ENCODE results near the gene ACAD9.
"Not testable (repeated sequence)": the region's sequence is repeated elsewhere in the genome, so short reads cannot be mapped to it uniquely, and the experiment has no call there.

Gene ACAD9

DNA sequence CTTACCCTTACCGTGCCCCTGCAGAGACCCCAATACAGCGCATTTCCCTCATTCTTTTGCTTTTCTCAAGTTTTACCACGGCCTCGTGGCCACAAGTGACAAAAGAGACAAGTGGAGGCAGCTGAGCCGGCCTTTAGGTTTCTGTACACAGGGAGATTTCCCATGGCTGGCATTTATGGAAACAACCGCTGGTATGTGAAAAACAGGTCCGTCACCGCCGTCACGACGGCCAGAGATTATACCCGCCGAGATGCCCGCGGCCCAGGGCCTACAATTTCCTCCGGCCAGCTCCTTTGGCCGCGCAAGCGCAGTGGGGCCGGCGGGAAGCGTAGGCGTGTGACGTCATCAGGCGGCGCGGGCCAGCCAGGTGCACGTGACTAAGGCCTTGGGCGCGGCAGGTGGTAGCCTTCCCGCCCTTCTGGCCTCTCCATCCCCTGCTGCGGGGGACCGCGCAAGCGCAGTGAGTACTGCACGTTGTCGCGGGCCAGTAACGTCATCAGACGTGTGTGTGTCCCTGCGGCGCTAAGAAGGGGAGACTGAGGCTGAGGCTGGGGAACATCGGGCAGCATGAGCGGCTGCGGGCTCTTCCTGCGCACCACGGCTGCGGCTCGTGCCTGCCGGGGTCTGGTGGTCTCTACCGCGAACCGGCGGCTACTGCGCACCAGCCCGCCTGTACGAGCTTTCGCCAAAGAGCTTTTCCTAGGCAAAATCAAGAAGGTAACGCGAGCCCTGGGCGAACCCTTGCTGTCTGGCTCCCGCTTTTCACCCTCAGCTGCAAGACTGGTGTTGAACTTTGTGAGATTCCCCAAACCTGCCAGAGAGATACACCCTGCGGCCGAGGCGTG is at the start of gene ACAD9:
TSS of gene ACAD9 (plus strand) at position 496 of the 845 bp plus-strand sequence. CDS start at position 568, 72 bp downstream.
- DNase-seq, result peak; percentile 93 to 96

DNA sequence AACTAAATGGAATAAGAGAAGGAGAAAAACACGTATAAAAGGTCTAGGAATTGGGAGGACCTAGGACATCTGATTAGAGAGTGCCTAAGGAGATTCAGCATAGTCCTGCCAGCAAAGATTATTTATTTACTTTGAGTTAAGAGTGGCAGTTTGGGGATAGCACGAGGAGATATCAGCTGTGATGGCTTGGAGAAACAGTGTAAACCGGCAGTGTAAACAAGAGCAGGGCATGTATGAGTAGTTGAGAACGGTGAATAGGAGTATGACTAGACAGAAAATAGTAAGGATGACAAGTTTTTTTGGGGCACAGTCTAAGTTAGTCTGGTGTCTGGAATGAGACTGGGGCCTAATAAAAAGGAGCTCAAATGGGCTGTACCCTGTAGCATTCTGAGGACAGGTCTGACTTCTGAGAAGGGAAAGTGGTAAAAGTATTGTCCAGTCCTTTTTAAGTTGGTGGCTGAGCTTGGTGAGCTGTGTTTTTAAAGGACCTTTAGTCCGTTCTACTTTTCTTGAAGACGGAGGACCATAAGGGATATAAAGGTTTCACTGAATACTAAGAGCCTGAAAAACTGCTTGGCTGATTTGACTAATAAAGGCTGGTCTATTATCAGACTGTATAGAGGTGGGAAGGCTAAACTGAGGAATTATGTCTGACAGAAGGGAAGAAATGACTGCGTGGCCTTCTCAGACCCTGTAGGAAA is 49.3 kb upstream of the ACAD9 start:
- DNase-seq, result not testable (repeated sequence)

- not testable (repeated sequence) for DNase-seq
Measured at GRCh38 chr3:128830762-128831161, 48.7 kb upstream of the ACAD9 start.

DNA sequence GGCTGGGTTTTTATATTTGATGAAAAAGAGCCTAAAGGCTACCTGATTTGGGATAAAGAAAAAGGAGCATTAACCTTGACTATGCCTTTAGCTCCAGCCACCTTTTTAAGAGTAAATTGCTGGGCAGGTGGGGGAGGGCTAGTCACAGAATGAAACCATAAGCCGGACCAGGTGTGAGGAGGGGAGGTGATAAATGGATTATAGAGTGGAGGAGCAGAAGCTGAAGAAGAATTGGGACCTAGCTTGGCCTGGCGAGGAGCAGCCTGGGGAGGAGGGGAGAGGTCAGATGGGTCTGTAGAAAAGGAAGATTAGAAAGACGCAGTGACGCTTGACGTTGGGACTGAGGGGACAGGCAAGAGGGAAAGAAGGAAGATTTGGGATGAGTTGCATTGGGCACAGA is 46.4 kb upstream of the ACAD9 start:
- DNase-seq, result not testable (repeated sequence)

GRCh38 chr3:128835096-128835495 is 44.3 kb upstream of the ACAD9 start:
- DNase-seq, result no peak

DNA sequence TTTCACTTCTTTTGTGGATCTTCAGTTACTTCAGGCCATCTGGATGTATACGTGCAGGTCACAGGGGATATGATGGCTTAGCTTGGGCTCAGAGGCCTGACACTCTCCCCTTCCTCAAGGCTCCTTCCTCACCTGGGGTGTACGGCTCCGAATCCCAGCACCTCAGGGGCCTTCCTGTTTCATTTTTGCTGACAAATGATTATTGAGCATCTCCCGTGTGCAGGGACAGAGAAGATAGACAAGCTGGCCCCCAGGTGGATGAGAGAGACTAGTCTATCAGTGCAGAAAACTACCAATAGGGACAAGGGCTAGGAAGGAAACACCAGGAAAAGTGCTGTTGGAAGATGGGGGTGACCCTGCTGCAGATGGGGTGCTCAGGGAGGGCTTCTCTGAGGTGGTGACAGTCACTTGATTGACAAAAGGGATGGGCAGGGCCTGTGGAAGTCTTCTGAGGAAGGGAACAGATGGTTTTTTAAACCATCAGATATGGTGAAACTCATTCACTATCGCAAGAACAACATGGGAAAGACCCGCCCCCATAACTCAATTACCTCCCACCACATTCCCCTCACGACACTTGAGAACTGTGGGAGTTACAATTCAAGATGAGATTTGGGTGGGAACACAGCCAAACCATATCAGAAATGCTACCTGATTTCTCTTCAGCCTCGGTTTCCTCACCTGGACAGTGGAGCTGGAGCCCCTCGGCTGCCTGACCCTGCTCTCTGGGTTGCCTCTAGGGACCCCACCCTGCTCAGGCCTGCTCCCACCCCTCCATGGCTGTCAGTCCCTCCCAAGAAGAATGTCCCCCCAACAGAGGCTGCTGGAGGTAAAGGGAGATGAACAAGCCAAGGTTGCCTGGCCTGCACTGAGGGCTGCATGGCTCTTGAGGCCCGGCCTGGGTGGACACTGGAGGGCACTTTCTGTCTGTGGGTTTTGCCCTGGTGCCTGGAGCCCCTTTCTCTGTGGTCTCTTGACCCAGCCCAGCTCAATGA is 37.2 kb upstream of the ACAD9 start:
- DNase-seq, result no peak

DNA sequence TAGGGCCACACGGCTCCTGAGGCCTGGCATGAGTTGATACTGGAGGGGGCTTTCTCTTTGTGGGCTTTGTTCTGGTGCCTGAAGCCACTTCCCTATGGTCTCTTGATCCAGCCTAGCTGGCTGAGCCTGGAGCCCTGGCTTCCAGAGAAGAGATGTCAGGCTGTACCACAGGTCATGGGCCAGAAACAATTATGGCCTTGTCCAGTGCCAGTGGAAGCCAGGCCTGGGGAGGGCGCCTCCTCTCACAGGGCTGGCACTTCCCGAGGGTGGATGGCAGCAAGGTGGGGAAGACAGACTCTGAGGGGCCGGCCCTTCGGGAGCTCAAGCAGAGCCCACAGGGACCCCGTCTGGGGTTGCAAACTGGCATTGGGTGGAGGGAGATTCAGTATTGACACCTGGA is 34.9 kb upstream of the ACAD9 start:
- DNase-seq, result peak in 1 of 2 donors; percentile 6

- no peak for DNase-seq
Measured at GRCh38 chr3:128845119-128845777, 34.2 kb upstream of the ACAD9 start.

- peak; percentile 43 to 78 for DNase-seq
Measured at GRCh38 chr3:128845778-128846485, 33.5 kb upstream of the ACAD9 start.

DNA sequence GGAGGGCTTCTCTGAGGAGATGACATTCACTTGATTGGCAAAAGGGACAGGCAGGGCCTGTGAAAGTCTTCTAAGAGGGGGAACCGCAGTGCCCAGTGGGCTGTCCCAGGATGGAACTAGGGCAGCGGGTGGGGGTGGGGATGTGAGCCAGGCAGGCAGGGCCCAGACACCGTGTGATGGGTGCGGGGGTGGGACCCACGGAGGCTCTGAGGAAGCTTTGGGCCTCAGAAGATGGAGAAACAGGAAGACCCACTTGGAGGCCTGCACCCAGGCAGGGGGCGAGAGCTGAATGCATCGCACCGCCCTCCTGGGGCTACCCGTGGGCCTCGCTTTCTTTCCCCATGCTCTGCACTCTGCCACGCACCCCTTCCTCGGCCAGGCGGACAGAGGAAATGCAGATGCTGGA is 32.9 kb upstream of the ACAD9 start:
- DNase-seq, result no peak

DNA sequence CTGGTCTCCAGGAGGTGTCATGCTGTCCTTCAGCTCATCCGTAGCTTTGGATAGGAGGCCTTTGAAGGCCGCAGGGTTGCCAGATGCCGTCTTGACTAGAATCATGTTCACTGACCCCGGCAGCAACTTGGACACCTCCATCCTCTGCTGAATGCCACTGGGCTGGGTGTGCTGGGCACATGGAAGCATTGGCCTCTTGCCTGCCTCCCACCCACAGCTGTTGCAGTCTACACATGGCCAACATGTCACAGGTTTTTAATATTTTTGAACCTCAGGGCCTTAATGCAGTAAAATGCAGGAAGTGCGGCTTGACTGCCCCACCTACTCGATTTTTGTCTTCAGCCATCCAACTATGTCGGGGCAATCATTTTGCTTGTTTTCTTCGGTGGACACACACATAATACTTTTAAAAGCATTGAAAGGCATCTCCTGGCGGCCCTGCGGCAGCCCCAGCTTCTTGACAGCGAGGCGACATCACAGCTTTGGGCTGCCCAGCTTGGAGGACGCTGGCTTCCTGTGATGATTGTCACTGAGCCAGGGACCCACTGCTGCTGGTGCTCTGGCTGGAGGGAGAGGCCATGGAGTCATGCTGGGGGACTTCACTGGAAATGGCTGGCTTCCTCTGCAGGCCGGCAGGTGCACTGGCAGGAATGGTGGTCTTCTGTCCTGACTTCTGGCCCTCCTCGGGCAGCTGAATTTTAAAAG is 31.6 kb upstream of the ACAD9 start:
- no peak for DNase-seq

DNA sequence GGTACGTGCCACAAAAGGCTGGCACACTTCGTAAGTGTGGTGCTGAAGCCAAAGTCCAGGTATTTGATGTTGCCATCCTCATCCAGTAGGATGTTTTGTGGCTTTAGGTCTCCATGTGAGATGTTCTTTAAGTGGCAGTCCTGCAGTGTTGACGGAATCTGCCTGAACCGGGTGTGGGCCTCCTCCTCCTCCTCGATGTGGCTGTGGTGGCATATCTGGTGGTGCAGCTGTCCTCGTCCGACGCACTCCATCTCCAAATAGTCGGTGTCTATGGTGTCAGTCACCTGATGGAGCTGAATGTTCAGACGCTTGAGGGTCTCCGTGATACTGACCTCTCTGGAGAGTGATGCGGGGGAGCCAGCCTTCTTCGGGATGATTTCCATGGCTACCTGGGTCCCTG is 30.5 kb upstream of the ACAD9 start:
- DNase-seq, result no peak

- DNase-seq, result no peak
Measured at GRCh38 chr3:128849911-128850455, 29.4 kb upstream of the ACAD9 start.

DNA sequence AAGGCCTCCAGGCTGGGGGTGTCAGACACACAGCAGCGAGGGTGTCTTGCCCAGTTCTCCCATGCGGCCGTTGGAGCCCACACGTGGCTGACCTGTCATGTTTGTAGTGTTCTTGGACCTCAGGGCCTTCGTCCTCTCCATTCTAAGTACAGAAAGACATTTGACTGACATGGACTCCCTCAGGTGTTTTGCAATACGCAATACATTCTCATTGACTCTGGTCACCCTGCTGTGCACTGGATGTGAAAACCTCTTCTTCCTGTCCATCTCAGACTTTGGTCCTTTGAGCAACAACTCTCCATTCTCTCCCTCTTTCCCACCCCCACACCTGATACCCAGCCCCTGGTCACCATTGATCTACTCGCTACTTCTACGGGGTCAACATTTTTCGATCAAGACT is 28.9 kb upstream of the ACAD9 start:
- DNase-seq, result no peak

GRCh38 chr3:128851601-128852000 is 27.8 kb upstream of the ACAD9 start:
- no peak for DNase-seq

- no peak for DNase-seq
Measured at GRCh38 chr3:128853826-128854225, 25.6 kb upstream of the ACAD9 start.

- DNase-seq, result no peak
Measured at GRCh38 chr3:128854475-128854874, 24.9 kb upstream of the ACAD9 start.

- no peak for DNase-seq
Measured at GRCh38 chr3:128855569-128855968, 23.9 kb upstream of the ACAD9 start.

- DNase-seq, result no peak
Measured at GRCh38 chr3:128858167-128858566, 21.3 kb upstream of the ACAD9 start.

GRCh38 chr3:128859630-128860029 is 19.8 kb upstream of the ACAD9 start:
- no peak for DNase-seq

DNA sequence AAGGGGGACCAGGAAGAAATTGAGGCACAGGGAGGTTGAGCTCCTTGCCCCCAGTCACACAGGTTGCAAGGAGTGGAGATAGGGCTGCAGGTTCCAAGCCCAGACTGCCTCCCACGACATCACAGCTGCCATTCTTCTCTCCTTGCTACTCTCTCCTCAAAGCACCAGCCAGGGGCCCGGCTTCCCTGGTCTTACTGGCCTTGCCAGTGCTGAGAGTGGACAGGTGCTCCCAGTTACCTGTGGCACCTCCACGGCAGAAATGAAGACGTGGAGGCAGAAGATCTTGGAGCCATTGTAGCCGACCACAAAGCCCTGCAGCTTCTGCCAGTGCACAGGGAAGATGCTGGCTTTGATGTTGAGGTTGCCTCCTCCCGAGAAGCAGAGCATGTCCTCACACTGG is 17.9 kb upstream of the ACAD9 start:
- no peak for DNase-seq

Measured in hippocampal formation (tissue), 2 donors.